ENCODE measurements around the gene MEIS3.

The MEIS3 gene

DNA sequence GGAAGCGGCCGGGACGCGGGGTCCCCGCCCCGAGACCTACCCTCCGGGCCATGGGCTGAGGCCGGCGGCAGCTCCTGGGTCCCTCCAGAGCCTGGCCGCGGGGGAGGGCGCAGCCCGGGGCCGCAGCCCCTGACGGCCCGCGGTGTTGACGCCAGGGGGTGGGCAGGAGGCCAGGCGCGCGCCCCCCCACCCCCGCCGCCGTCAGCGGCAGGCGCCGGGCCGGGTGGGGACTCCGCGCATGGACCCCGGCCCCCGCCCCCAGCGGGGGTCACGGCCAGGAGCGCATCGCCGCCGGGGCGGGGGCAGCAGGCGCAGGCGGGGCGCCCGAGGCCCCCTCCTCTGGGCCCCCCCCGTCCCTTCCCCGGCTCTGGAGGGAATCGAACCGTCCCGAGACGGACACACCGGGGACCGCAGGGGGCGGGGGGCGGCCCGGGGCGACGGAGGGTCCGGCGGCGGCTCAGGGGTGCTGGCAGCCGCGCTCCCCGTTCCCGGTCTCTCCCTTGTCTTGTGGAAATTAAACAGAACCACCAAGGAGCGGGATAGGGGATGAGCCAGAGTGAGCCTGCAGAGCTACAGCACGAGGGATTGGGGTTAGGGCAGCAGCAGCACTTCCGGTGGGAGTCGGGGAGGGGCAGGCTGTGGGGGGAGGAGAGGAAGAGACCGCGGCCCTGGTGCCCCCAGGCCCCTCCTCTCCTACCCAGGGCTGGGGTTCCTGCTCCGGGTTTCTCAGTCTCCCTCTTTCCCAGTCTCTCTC, at the start of gene MEIS3:
MEIS3 (minus strand) TSS at position 498 of the 754 bp plus-strand sequence; CDS start at position 52, 446 bp downstream.
- H3K4me3 ChIP-seq (ENCODE audit: low read depth, low read length) = peak within 1 kb of the TSS; percentile 75
- TF ChIP-seq, protein P1, sequence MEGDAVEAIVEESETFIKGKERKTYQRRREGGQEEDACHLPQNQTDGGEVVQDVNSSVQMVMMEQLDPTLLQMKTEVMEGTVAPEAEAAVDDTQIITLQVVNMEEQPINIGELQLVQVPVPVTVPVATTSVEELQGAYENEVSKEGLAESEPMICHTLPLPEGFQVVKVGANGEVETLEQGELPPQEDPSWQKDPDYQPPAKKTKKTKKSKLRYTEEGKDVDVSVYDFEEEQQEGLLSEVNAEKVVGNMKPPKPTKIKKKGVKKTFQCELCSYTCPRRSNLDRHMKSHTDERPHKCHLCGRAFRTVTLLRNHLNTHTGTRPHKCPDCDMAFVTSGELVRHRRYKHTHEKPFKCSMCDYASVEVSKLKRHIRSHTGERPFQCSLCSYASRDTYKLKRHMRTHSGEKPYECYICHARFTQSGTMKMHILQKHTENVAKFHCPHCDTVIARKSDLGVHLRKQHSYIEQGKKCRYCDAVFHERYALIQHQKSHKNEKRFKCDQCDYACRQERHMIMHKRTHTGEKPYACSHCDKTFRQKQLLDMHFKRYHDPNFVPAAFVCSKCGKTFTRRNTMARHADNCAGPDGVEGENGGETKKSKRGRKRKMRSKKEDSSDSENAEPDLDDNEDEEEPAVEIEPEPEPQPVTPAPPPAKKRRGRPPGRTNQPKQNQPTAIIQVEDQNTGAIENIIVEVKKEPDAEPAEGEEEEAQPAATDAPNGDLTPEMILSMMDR (IDR thresholded peaks at IDR 0.05; ENCODE audit: low read depth, low read length) = no peak

DNA sequence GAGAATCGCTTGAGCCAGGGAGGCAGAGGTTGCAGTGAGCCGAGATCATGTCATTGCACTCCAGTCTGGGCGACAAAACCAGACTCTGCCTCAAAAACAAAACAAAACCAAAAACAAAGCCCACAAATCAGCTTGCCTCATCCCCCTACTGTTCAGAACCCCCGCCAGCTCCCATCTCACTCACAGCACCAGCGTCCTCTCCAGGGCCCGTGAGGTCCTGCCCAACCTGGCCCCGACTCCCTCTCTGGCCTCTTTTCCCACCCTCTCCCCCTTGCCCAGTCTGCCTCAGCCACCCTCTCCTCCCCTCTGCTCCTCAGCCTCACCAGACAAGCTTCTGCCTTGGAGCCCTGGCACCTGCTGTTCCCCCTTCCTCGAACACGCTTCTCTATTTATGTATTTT, 48.6 kb upstream of the MEIS3 start:
- no peak overlapping the region for H3K4me3 ChIP-seq (ENCODE audit: low read depth, low read length)
- TF ChIP-seq, protein P1 (IDR thresholded peaks at IDR 0.05; ENCODE audit: low read depth, low read length) = no peak

DNA sequence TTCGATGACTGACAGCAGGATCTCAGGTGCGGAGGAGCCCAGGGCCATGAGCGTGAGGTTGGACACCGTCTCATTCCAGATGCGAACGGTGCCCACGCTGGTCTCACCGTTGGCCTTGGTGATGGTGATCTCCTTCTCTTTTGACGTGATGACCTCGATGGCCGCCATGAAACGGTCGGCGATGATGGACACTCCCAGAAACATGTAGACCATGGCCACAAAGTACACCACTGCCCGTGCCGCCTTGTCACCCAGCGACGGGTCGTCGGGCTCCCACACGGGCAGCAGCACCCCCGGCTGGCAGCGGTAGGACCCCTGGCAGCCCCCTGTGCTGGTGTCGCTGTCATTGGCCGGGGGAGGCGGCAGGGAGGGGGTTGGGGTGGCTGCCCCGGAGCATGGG, 46.6 kb upstream of the MEIS3 start:
- no peak overlapping the region for H3K4me3 ChIP-seq (ENCODE audit: low read depth, low read length)
- TF ChIP-seq, protein P1 (IDR thresholded peaks at IDR 0.05; ENCODE audit: low read depth, low read length) = no peak

DNA sequence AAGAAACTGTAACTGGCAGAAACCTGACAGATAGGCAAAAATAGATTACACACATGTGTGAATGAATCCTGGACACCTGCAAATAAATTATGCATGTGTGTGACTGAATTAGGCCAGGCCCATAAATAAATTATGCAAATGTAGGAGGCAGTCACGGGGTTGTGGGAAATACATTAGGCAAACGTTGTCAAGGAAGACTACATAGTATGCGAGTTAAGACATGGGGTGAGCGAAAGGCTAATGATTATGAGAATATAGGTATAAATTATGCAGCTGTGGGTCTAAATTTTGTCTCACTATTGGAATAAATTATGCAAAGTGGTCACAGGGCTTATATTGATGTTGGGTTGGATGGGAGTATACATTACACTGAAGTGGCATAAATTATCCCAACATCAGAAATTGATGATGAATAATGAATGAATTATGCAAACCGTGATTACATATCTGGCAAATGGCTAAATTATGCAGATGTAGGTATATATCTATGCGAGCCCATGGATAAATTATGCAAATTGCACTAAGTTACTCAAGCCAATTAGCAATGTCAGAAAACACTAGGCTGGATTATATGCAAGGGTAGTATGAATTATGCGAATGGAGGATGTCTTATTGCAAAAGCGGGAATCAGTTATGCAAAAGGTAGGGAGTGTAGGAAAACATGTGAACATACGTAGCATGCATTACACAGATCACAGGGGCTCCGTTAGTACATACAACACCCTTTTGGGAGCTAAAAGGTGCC, 45.5 kb upstream of the MEIS3 start:
- TF ChIP-seq, protein P1 (IDR thresholded peaks at IDR 0.05; ENCODE audit: low read depth, low read length) = no peak
- H3K4me3 ChIP-seq (ENCODE audit: low read depth, low read length) = no peak overlapping the region

DNA sequence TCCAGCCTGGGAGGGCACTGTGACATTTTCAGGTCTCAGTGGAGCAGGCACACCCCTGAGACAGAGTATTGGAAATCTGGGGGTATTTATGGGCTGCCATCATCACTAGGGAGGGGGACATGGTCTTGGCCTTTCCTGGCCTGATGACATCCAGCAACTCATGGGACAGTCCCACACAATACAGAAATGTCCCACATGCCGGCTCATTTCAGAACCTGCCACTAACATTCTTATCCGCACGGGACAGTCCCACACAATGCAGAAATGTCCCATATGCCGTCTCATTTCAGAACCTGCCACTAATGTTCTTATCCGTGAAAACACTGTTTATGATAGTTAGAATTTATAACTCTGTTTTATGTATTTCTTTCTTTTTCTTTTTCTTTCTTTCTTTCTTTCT, 42.5 kb upstream of the MEIS3 start:
- H3K4me3 ChIP-seq (ENCODE audit: low read depth, low read length) = no peak overlapping the region
- TF ChIP-seq, protein P1 (IDR thresholded peaks at IDR 0.05; ENCODE audit: low read depth, low read length) = no peak

- TF ChIP-seq, protein P1 (IDR thresholded peaks at IDR 0.05; ENCODE audit: low read depth, low read length) = no peak
- no peak overlapping the region for H3K4me3 ChIP-seq (ENCODE audit: low read depth, low read length)
These were observed 40.1 kb upstream of the MEIS3 start for GRCh38 chr19:47459477-47459876.

DNA sequence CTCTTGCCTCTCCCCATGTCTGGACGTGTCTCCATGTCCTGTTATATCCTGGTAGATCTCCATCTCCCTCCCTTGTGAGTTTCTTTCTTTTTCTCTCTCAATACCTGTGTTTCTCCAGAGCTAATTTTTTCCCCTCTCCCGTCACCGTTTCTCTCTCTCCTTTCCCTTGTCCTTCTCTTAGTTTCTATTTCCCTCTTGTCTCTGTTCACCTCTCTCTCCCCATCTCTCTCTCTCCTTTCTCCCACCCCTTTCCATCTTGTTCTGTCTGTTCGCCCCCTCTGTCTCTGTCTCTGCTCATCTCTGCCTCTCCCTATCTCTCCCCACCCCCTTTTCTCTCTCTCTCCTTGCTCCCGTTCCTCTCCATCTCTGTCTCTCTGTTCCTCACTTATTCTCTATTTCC, 39.3 kb upstream of the MEIS3 start:
- TF ChIP-seq, protein P1 (IDR thresholded peaks at IDR 0.05; ENCODE audit: low read depth, low read length) = no peak
- no peak overlapping the region for H3K4me3 ChIP-seq (ENCODE audit: low read depth, low read length)

All from WI38 (cell line).